Neural crest cell (in vitro differentiated cells): ENCODE results near the gene NMRK2. TPM values are rescaled to one million over a fixed set of nuclear protein-coding genes. Genes with fewer than 3 reads are reported as not detected.
A peak's percentile ranks its signal among the peaks of the same experiment; 100 is the strongest.

Experiments used
- DNase-seq: peaks from one replicate; pipeline ENCODE4 v3.0.0; 2021; ENCODE audit warnings: low read depth, mixed read lengths, low spot score
- H3K27ac Mint-ChIP-seq: one replicate; pipeline ENCODE4 v1.8.0; 2021; ENCODE audit warnings: mild to moderate bottlenecking, mixed read lengths; ENCODE audit not compliant: unreplicated experiment
- H3K27me3 Mint-ChIP-seq: 2 replicates; pipeline ENCODE4 v1.8.0; 2021; ENCODE audit warnings: low read depth, mild to moderate bottlenecking, mixed read lengths
- H3K36me3 Mint-ChIP-seq: 2 replicates; pipeline ENCODE4 v1.8.0; 2021; ENCODE audit warnings: low read depth, mild to moderate bottlenecking, mixed read lengths
- H3K4me1 Mint-ChIP-seq: 2 replicates; pipeline ENCODE4 v1.8.0; 2021; ENCODE audit warnings: mixed read lengths
- H3K4me3 Mint-ChIP-seq: one replicate; pipeline ENCODE4 v1.8.0; 2021; ENCODE audit warnings: mild to moderate bottlenecking, mixed read lengths
- H3K9me3 Mint-ChIP-seq: 2 replicates; pipeline ENCODE4 v1.8.0; 2021; ENCODE audit warnings: mixed read lengths
- total RNA-seq: library from RNA; stranded (reverse); gene quantifications from 2 replicates; pipeline ENCODE4 v1.2.1, GENCODE V29; 2021
- TF ChIP-seq, protein P1 (sequence below): fragments of 200-600 bp; sonication (generic); conservative IDR thresholded peaks from 2 replicates; pipeline ENCODE4 v1.5.0; 2021; ENCODE audit warnings: antibody characterized with exemption, mild to moderate bottlenecking

Gene NMRK2
- total RNA-seq, 1 donor from 2014 or later = not detected

GRCh38 chr19:3981736-3982681 is 49.1 kb downstream of the NMRK2 start:
- H3K36me3 Mint-ChIP-seq = peaks cover 35% of the 10 kb centered on the region
- TF ChIP-seq, protein P1, sequence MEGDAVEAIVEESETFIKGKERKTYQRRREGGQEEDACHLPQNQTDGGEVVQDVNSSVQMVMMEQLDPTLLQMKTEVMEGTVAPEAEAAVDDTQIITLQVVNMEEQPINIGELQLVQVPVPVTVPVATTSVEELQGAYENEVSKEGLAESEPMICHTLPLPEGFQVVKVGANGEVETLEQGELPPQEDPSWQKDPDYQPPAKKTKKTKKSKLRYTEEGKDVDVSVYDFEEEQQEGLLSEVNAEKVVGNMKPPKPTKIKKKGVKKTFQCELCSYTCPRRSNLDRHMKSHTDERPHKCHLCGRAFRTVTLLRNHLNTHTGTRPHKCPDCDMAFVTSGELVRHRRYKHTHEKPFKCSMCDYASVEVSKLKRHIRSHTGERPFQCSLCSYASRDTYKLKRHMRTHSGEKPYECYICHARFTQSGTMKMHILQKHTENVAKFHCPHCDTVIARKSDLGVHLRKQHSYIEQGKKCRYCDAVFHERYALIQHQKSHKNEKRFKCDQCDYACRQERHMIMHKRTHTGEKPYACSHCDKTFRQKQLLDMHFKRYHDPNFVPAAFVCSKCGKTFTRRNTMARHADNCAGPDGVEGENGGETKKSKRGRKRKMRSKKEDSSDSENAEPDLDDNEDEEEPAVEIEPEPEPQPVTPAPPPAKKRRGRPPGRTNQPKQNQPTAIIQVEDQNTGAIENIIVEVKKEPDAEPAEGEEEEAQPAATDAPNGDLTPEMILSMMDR = no peak
- H3K4me1 Mint-ChIP-seq = peaks cover 41% of the 10 kb centered on the region
- H3K27ac Mint-ChIP-seq = peak overlapping the region; percentile 35
- H3K9me3 Mint-ChIP-seq = no peaks in the 10 kb centered on the region
- peak overlapping the region; percentile 99 for H3K4me3 Mint-ChIP-seq
- no peak for DNase-seq
- peaks cover 29% of the 10 kb centered on the region for H3K27me3 Mint-ChIP-seq

- Mint-ChIP-seq H3K36me3 (peaks cover 34% of the 10 kb centered on the region), H3K4me3 (peak overlapping the region; percentile 99)
These were observed 50.1 kb downstream of the NMRK2 start for GRCh38 chr19:3982701-3983541.

GRCh38 chr19:3983542-3983914 is 50.7 kb downstream of the NMRK2 start:
- Mint-ChIP-seq H3K9me3 (no peaks in the 10 kb centered on the region), H3K4me3 (peak overlapping the region; percentile 99), H3K36me3 (peaks cover 31% of the 10 kb centered on the region), H3K4me1 (peaks cover 46% of the 10 kb centered on the region), H3K27me3 (peaks cover 37% of the 10 kb centered on the region), H3K27ac (peak overlapping the region; percentile 99)
- TF ChIP-seq, protein P1 = no peak
- DNase-seq = no peak

More at GRCh38 chr19:3982701-3983541, 50.1 kb downstream of the NMRK2 start:
- TF ChIP-seq, protein P1 = no peak
- H3K4me1 Mint-ChIP-seq = peaks cover 46% of the 10 kb centered on the region
- H3K27me3 Mint-ChIP-seq = peaks cover 37% of the 10 kb centered on the region
- H3K9me3 Mint-ChIP-seq = no peaks in the 10 kb centered on the region
- H3K27ac Mint-ChIP-seq = peak overlapping the region; percentile 71
- no peak for DNase-seq

- peak overlapping the region; percentile 99 for H3K4me3 Mint-ChIP-seq
- H3K36me3 Mint-ChIP-seq = peaks cover 29% of the 10 kb centered on the region
- peaks cover 46% of the 10 kb centered on the region for H3K4me1 Mint-ChIP-seq
- no peaks in the 10 kb centered on the region for H3K9me3 Mint-ChIP-seq
- DNase-seq = no peak
- H3K27ac Mint-ChIP-seq = peak overlapping the region; percentile 99
- peaks cover 37% of the 10 kb centered on the region for H3K27me3 Mint-ChIP-seq
- TF ChIP-seq, protein P1 = no peak
These were observed 51.2 kb downstream of the NMRK2 start for GRCh38 chr19:3983936-3984583.

GRCh38 chr19:3984584-3984907 is 51.7 kb downstream of the NMRK2 start:
- Mint-ChIP-seq H3K4me1 (peaks cover 46% of the 10 kb centered on the region), H3K36me3 (peaks cover 25% of the 10 kb centered on the region), H3K27me3 (peaks cover 37% of the 10 kb centered on the region), H3K9me3 (no peaks in the 10 kb centered on the region), H3K4me3 (peak overlapping the region; percentile 99), H3K27ac (peak overlapping the region; percentile 99)
- TF ChIP-seq, protein P1 = no peak
- DNase-seq = no peak
